GM21737 (cell line): ENCODE data around the gene RNU6-1.

Experiments
- ATAC-seq: cut with Tn5 transposase; IDR thresholded peaks from one replicate; pipeline ENCODE4 v1.9.1; 2021; ENCODE audit warnings: mild to moderate bottlenecking, moderate library complexity; ENCODE audit not compliant: unreplicated experiment

RNU6-1 gene

DNA sequence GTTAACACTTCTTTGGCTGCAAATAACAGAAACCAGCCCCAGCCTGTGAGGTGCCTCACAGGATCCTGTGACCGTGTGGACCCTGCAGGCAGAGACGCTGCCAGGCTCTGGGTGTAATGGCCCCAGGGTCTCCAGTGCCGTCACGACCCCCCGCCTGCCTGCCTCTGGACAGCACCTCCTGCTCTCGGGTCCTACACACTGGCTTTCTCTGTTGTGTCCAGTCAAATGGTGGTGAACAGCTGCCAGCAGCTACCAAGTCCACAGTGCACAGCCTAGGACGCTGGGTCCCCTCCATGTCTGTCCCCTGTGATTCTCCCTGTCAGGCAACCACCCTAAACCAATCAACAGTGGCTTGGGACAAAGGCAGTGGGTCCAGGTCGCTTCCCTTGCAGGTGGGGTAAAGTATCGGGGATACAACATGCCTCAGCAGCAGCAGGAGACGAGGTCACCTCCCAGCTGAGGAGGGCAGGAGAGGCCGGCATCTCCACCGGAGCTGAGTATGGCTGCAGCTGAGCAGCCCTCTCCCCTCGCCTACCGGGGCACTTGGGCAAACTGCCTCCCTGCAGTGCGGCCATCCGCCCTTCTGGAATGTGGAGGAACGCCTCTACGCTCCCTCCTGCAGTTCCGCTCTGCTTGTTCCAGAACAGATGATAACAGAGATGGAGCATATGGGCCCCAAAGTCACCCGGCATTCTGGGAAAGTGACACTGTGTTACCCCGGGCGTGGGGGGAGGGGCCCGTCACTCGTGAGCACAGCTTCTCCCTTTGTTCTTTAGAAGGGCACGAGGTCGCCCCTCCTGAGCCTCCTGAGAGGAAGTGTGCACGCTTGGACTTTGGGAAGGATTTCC is 35.6 kb downstream of the RNU6-1 start:
- ATAC-seq = no peak

DNA sequence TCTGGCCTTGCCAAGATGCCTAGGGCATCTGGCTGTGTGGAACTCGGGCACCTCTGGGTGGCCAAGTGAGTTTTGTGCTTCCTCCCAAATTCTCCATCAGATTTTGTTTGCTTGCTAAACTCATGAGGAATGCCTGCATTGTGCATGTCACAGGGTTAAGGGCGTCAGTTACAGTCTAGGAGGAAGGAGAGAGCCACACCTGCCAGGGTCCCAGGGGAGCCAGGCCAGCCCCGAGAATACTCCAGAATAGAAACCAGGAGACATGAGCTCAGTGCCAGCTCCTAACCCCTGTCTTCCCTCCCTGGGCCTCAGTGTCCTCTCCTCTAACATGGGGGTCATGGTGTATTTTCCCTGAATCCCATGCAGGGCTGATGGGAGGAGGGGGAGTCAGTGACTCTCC is 36.5 kb downstream of the RNU6-1 start:
- no peak for ATAC-seq

DNA sequence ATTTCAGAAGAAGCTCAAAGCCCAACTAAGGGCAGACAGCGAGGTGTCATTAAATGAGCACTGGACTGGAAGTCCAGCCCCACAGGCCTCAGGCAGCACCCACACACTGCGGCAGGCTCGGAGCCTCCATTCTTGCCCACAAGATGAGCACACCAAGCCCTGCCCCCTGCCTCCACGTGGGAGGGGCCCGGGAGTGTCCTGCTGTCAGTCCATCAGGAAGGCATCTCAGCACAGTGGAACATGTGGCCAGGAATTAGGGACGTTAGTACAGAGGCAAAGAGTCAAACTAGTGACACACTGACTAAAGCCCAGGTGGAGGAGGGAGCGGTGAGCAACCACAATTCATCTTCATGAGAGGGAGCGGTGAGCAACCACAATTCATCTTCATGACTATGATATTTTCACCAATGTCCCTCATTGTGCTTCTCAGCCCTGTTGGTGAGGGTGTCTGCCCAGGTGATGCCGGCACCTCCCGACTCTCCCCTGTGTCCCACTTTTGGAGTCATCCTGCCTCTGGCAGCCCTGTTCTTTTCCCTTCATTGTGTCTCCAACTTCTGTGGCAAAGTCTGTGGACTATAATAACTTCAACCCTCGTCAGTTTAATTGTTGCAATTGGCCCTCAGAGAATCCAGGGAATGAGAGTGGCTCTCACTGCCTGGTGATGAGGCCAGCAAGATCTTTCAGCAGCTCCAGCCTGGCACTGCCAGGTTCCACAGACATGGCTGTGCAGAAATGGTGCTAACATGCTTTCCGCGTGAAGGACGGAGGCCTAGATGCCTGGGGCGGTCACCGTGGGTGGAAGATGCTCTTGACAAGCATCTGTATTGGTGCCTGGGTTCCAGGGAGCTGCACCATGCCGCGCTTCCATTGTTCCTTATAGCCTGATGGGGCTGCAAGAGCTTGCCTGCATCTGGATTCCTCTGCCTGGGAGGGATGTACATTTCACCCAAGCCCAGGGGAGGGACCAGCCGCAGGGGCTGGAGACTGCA is 37.6 kb downstream of the RNU6-1 start:
- ATAC-seq = no peak

DNA sequence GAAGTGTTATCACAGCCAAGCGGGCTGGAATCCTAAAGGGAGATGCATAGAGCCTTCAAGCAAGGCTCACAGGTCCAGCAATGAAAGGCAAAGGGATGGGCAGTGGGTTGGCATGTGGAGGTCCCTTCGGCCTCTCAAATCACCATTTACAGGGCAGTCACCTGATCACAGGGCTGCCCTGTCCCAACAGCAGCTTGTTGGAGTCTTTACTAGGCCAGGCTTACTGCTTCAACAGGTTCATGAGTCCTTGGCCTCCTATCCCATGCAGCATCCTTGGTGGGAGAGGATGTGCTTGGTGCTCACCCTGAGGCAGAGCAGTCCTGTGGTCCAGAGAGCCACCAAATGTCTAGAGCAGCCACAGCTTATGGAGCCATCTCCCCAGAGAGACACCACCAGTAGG is 38.7 kb downstream of the RNU6-1 start:
- no peak for ATAC-seq

DNA sequence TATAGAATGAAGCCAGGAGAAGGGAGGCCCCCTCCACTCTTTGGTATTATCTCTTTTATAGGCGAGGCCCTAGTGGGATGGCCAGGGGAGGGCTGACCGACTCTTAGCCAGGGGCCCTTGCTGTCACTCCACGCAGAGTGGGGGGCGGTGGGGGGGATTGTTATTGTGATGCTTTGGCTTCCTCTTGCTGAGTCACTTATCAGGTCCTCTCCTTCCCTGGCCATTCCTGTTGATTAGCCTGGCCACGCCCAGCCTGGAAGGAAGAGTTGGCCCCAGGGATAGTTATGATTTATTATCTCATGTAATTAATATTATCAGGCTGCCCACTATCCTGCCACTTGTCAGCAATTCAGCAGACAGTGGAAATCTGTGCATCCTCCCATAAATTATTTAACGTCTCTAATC is 40.0 kb downstream of the RNU6-1 start:
- ATAC-seq = no peak

DNA sequence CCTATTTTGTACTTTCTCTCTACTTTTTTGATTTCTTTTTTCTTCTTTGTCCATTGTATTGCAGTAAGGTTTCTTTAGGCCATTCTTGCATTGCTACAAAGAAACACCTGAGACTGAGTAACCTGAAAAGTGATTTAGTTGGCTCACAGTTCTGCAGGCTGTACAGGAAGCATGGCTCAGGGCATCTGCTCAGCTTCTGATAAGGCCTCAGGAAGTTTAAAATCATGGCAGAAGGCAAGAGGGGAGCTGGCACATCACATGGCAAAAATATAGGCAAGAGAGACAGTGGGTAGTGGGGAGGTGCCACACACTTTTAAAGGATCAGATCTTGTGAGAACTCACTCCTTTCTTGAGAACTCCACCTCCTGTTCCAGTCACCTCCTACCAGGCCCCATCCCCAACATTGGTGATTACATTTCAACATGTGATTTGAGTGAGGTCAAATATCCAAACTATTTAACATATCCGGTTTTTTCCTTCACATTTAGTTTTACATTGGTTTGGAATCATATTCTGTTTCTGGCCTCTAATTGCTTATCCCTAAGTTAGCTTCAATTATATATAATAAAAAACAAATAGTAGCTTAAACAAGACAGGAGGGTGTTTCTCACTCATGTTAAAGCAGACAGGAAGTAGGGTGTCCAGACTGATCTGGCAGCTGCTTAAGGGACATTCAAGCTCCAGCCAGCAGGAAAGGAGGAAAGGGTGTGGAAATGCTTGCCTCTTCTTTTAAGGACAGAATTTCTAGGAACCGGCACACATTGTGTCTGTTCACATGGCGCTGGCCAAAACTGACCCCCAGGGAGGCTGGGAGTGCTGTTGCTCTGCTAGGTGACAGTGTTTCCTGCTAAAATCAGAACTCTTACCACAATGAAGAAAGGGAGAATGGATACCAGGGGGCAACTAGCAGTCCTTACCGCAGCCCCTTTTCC is 43.4 kb downstream of the RNU6-1 start:
- no peak for ATAC-seq

DNA sequence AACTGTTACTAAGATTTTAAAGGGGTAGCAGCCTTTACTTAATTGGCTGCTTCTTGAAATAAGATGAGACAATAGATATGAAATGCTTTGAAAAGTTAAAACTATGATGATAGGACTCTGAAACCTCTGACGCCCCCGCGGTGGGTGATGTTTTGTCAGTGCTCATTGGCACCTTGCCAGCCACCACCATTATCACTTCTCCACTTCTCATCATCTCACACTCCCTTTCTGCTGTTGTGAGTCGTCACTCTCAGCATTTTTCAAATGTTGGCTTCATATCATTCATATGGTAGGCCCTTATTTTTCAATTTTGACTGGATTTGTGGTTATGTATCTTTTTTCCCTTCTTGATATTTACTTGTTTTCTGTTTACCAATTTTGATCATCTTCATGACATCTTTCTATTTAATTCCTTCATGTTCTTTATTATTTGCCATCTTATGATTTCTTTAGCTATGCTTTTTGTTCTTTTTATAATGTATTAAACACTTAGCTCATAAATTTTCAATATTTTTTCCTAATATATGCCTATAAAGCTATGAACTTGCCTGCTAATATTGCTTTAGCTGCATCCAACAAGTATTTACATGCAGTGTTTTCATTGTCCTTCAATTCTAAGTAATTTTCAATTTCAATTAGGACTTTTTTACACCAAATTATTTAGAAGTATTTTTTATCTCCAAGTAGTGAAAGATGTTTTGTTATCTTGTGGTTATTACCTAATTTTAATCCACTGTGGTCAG is 44.8 kb downstream of the RNU6-1 start:
- no peak for ATAC-seq

DNA sequence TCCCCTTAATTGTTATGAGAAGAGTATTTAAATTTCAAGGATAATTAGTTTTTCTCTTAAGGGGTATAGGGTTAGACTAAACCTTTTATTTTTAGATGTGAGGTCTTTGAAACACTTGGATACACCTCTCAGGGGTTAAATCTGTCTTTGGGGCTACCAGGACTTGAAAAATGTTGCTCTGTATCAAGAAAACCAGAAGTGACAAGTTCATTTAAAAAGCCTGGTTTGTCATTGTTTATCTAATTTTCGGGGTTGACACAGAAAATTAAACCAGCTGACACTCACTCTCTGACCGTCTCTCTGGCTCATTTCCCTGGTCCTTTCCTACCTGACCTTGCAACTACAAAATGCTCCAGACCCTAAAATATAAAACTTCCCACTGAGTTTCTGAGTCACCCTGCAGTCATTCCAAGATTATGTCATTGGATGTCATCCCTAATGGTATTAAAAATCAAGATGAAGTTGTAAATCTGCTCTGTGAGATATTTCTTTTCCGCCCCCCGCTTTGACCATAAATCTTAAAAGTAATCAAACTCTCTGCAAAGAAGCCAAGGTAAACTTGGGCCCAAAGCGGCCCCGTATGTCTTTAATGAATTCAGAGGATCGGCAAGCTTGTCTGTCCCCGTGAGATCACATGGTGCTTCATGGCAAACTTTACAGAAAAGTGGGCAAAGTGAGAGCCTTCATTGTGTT is 47.4 kb downstream of the RNU6-1 start:
- no peak for ATAC-seq

DNA sequence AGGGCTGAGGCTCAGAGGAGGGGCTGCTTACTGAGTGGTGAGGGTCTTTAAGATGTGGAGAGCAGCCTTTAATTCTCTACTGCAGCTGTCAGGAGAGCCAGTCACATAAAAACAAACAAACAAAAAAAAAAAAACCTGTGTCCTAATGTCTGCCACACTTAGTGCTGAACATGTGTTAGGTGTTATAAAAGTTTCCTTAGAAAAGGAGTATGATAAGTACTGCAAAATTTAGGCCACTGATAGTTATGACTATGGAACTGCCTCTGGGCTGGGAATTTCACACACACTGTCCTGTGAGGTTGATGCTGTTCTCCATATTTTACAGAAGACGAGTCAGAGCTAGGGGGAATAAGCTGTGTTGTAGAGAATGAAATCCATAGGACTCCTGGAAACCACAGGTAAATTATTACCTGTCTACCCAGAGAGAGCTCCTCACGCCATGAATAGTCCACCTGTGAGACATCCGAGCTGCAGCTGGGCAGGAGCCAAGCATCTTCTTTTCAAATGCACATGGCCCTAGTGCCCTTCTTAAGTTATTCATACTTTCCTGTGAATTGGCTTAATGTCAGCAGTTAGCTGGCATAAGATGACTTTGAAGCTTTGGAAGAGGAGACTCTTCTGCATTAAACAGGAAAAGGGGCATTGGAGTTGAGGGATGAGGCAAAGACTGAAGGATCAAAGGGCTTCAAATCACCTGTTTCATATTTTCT is 49.1 kb downstream of the RNU6-1 start:
- no peak for ATAC-seq
